ENCODE measurements around the gene ACOT7.

ACOT7 gene

GRCh38 chr1:6314503-6314902 lies 79.1 kb downstream of the ACOT7 start:
- no peak for TF ChIP-seq CTCF (IDR thresholded peaks at IDR 0.05)

- no peak for TF ChIP-seq CTCF (IDR thresholded peaks at IDR 0.05)
Measured at GRCh38 chr1:6313393-6314200, 80.0 kb downstream of the ACOT7 start.

GRCh38 chr1:6310116-6310848 lies 83.3 kb downstream of the ACOT7 start:
- no peak for TF ChIP-seq CTCF (IDR thresholded peaks at IDR 0.05)

GRCh38 chr1:6309564-6309963 lies 84.0 kb downstream of the ACOT7 start:
- TF ChIP-seq CTCF (IDR thresholded peaks at IDR 0.05) = no peak

- no peak for TF ChIP-seq CTCF (IDR thresholded peaks at IDR 0.05)
Measured at GRCh38 chr1:6308449-6308848, 85.1 kb downstream of the ACOT7 start.

GRCh38 chr1:6307099-6307498 lies 86.5 kb downstream of the ACOT7 start:
- no peak for TF ChIP-seq CTCF (IDR thresholded peaks at IDR 0.05)

- no peak for TF ChIP-seq CTCF (IDR thresholded peaks at IDR 0.05)
Measured at GRCh38 chr1:6303397-6304012, 90.1 kb downstream of the ACOT7 start.
